Femur (tissue), 1 donor: ENCODE data around the gene EYA3.

Source experiments
- DNase-seq: peaks from one replicate; pipeline ENCODE4 v3.0.0-alpha.2; 2017

The EYA3 gene

GRCh38 chr1:28112388-28113241 is 24.2 kb upstream of the EYA3 start:
- DNase-seq, result no peak

- no peak for DNase-seq
Observed at GRCh38 chr1:28111157-28111556, 22.7 kb upstream of the EYA3 start.

GRCh38 chr1:28110555-28110954 is 22.1 kb upstream of the EYA3 start:
- DNase-seq, result no peak

GRCh38 chr1:28109639-28110038 is 21.2 kb upstream of the EYA3 start:
- no peak for DNase-seq

- DNase-seq, result no peak
Observed at GRCh38 chr1:28108001-28108400, 19.6 kb upstream of the EYA3 start.

GRCh38 chr1:28104866-28105467 is 16.6 kb upstream of the EYA3 start:
- DNase-seq, result no peak

- DNase-seq, result no peak
Observed at GRCh38 chr1:28102189-28102588, 13.8 kb upstream of the EYA3 start.

GRCh38 chr1:28099050-28099769 is 10.8 kb upstream of the EYA3 start:
- peak; percentile 23 for DNase-seq

GRCh38 chr1:28097100-28097472 is 8.7 kb upstream of the EYA3 start:
- DNase-seq, result no peak

- DNase-seq, result no peak
Observed at GRCh38 chr1:28096210-28097099, 8.0 kb upstream of the EYA3 start.

- DNase-seq, result no peak
Observed at GRCh38 chr1:28091043-28091781, 2.8 kb upstream of the EYA3 start.

GRCh38 chr1:28087614-28088167 is 719 bp downstream of the EYA3 start:
- DNase-seq, result peak; percentile 24

GRCh38 chr1:28086651-28087050 is 1.8 kb downstream of the EYA3 start:
- DNase-seq, result no peak

GRCh38 chr1:28085129-28085528 is 3.3 kb downstream of the EYA3 start:
- no peak for DNase-seq

- DNase-seq, result no peak
Observed at GRCh38 chr1:28083876-28084275, 4.5 kb downstream of the EYA3 start.

- no peak for DNase-seq
Observed at GRCh38 chr1:28078680-28079626, 9.5 kb downstream of the EYA3 start.

- no peak for DNase-seq
Observed at GRCh38 chr1:28078262-28078661, 10.1 kb downstream of the EYA3 start.

GRCh38 chr1:28074892-28075511 is 13.4 kb downstream of the EYA3 start:
- DNase-seq, result no peak

- no peak for DNase-seq
Observed at GRCh38 chr1:28073867-28074266, 14.5 kb downstream of the EYA3 start.

GRCh38 chr1:28071813-28072212 is 16.6 kb downstream of the EYA3 start:
- DNase-seq, result no peak
